ENCODE data around the gene C4orf51. TPM values are rescaled to one million over a fixed set of nuclear protein-coding genes. Genes with fewer than 3 reads are reported as not detected.

The C4orf51 gene
- total RNA-seq, 1 experiment from 2014 or later = 15.4 TPM

DNA sequence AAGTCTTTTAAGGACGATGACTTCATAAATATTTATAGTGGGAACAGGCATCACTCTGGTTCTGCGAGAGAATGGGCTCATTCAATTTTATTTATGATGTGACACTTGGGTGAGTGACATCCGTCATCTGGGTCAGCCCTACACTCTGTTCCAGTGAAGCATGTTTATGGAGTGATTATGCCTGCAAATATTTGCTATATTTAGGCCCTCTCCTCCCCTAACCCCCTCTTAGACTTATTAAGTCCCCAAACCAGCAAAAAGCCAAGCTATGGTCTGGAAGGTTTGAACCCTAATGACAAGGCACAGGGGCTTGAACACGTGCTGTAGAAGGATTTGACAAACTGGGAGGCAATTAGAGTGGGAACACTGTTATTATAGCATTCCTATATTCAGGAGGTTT lies 55.9 kb downstream of the C4orf51 start:
- POLR2A ChIA-PET = no interaction called here
- no peak for ATAC-seq
- no peak for DNase-seq (ENCODE audit: low spot score)
- H3K9me3 Mint-ChIP-seq = no peaks in the 10 kb centered on the region
- no peaks in the 10 kb centered on the region for H3K27me3 Mint-ChIP-seq (ENCODE audit: low read depth)
- H3K27ac Mint-ChIP-seq = no peak overlapping the region
- CTCF ChIA-PET = no interaction called here
- H3K4me1 Mint-ChIP-seq = peaks cover 53% of the 10 kb centered on the region
- no peak overlapping the region for H3K4me3 Mint-ChIP-seq
- TF ChIP-seq, protein P1, sequence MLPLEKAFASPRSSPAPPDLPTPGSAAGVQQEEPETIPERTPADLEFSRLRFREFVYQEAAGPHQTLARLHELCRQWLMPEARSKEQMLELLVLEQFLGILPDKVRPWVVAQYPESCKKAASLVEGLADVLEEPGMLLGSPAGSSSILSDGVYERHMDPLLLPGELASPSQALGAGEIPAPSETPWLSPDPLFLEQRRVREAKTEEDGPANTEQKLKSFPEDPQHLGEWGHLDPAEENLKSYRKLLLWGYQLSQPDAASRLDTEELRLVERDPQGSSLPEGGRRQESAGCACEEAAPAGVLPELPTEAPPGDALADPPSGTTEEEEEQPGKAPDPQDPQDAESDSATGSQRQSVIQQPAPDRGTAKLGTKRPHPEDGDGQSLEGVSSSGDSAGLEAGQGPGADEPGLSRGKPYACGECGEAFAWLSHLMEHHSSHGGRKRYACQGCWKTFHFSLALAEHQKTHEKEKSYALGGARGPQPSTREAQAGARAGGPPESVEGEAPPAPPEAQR (CRISPR knock-in tag; IDR thresholded peaks at IDR 0.05) = no peak
- no peak for TF ChIP-seq IRF2 (CRISPR knock-in tag; IDR thresholded peaks at IDR 0.05; ENCODE audit: borderline replicate concordance, low read depth)
- TF ChIP-seq SMAD4 (CRISPR knock-in tag; IDR thresholded peaks at IDR 0.05) = no peak
- TF ChIP-seq, protein P2, sequence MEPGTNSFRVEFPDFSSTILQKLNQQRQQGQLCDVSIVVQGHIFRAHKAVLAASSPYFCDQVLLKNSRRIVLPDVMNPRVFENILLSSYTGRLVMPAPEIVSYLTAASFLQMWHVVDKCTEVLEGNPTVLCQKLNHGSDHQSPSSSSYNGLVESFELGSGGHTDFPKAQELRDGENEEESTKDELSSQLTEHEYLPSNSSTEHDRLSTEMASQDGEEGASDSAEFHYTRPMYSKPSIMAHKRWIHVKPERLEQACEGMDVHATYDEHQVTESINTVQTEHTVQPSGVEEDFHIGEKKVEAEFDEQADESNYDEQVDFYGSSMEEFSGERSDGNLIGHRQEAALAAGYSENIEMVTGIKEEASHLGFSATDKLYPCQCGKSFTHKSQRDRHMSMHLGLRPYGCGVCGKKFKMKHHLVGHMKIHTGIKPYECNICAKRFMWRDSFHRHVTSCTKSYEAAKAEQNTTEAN (CRISPR knock-in tag; IDR thresholded peaks at IDR 0.05) = no peak
- TF ChIP-seq, protein P3, sequence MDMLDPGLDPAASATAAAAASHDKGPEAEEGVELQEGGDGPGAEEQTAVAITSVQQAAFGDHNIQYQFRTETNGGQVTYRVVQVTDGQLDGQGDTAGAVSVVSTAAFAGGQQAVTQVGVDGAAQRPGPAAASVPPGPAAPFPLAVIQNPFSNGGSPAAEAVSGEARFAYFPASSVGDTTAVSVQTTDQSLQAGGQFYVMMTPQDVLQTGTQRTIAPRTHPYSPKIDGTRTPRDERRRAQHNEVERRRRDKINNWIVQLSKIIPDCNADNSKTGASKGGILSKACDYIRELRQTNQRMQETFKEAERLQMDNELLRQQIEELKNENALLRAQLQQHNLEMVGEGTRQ (CRISPR knock-in tag; IDR thresholded peaks at IDR 0.05) = no peak
- TF ChIP-seq MXD4 (CRISPR knock-in tag; IDR thresholded peaks at IDR 0.05; ENCODE audit: borderline replicate concordance) = no peak
- TF ChIP-seq GTF2I (CRISPR knock-in tag; conservative IDR thresholded peaks at IDR 0.05) = no peak
- no peak for TF ChIP-seq RELA (CRISPR knock-in tag; IDR thresholded peaks at IDR 0.05; ENCODE audit: borderline replicate concordance)
- TF ChIP-seq PRRX2 (CRISPR knock-in tag; IDR thresholded peaks at IDR 0.05) = no peak
- no peak for TF ChIP-seq ZNF317 (CRISPR knock-in tag; IDR thresholded peaks at IDR 0.05; ENCODE audit: borderline replicate concordance, low read depth)
- no peak for TF ChIP-seq NFE2L1 (CRISPR knock-in tag; IDR thresholded peaks at IDR 0.05)
- TF ChIP-seq, protein P4, sequence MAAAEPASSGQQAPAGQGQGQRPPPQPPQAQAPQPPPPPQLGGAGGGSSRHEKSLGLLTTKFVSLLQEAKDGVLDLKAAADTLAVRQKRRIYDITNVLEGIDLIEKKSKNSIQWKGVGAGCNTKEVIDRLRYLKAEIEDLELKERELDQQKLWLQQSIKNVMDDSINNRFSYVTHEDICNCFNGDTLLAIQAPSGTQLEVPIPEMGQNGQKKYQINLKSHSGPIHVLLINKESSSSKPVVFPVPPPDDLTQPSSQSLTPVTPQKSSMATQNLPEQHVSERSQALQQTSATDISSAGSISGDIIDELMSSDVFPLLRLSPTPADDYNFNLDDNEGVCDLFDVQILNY (CRISPR knock-in tag; IDR thresholded peaks at IDR 0.05) = no peak
- no peak for TF ChIP-seq ZBTB21 (CRISPR knock-in tag; IDR thresholded peaks at IDR 0.05; ENCODE audit: borderline replicate concordance)
- no peak for TF ChIP-seq ZNF396 (CRISPR knock-in tag; IDR thresholded peaks at IDR 0.05; ENCODE audit: borderline replicate concordance)
- TF ChIP-seq, protein P5, sequence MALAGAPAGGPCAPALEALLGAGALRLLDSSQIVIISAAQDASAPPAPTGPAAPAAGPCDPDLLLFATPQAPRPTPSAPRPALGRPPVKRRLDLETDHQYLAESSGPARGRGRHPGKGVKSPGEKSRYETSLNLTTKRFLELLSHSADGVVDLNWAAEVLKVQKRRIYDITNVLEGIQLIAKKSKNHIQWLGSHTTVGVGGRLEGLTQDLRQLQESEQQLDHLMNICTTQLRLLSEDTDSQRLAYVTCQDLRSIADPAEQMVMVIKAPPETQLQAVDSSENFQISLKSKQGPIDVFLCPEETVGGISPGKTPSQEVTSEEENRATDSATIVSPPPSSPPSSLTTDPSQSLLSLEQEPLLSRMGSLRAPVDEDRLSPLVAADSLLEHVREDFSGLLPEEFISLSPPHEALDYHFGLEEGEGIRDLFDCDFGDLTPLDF (CRISPR knock-in tag; IDR thresholded peaks at IDR 0.05) = no peak
- no peak for TF ChIP-seq ZNF219 (CRISPR knock-in tag; IDR thresholded peaks at IDR 0.05; ENCODE audit: borderline replicate concordance)
- TF ChIP-seq TCF7 (CRISPR knock-in tag; IDR thresholded peaks at IDR 0.05; ENCODE audit: low read depth) = no peak
- no peak for TF ChIP-seq ELF4 (CRISPR knock-in tag; IDR thresholded peaks at IDR 0.05; ENCODE audit: low read depth)
- peaks cover 9% of the 10 kb centered on the region for H3K36me3 Mint-ChIP-seq

DNA sequence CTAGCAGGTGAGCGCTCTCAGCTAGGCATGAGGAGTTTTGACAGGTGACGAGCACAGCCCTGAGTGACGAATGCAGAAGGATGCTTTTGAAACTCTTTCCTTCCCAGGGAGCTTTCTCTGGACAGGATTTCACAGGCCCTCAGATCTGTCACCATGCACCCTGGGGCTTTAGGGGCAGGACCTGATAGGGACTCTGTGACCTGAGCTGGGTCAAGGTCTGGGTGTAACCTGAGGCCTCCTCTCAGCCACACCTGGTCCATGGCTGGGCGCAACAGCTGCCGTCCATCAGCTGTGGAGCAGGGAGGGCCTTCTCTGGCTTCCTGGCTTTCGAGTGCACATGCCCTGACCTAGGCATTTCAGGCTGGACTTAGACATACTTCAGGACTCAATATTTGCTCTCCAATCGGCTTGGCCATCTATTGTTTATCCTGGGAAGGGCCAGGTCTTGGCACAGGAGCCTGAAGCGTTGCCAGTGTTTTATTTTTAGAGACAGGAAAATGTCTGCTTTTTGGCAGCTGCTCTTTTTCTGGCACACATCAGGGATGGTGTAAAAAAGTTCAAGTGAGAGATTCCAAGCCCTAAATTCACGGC lies 56.4 kb downstream of the C4orf51 start:
- Mint-ChIP-seq H3K4me3 (no peak overlapping the region), H3K4me1 (peaks cover 49% of the 10 kb centered on the region), H3K27me3 (ENCODE audit: low read depth) (no peaks in the 10 kb centered on the region), H3K27ac (no peak overlapping the region), H3K36me3 (peaks cover 6% of the 10 kb centered on the region), H3K9me3 (no peaks in the 10 kb centered on the region)
- DNase-seq (ENCODE audit: low spot score) = no peak
- no peak for ATAC-seq
- ChIA-PET POLR2A (no interaction called here), CTCF (no interaction called here)
- TF ChIP-seq SOX15 (CRISPR knock-in tag; IDR thresholded peaks at IDR 0.05) (no peak), MXD4 (CRISPR knock-in tag; IDR thresholded peaks at IDR 0.05; ENCODE audit: borderline replicate concordance) (no peak)
- TF ChIP-seq, protein P6, sequence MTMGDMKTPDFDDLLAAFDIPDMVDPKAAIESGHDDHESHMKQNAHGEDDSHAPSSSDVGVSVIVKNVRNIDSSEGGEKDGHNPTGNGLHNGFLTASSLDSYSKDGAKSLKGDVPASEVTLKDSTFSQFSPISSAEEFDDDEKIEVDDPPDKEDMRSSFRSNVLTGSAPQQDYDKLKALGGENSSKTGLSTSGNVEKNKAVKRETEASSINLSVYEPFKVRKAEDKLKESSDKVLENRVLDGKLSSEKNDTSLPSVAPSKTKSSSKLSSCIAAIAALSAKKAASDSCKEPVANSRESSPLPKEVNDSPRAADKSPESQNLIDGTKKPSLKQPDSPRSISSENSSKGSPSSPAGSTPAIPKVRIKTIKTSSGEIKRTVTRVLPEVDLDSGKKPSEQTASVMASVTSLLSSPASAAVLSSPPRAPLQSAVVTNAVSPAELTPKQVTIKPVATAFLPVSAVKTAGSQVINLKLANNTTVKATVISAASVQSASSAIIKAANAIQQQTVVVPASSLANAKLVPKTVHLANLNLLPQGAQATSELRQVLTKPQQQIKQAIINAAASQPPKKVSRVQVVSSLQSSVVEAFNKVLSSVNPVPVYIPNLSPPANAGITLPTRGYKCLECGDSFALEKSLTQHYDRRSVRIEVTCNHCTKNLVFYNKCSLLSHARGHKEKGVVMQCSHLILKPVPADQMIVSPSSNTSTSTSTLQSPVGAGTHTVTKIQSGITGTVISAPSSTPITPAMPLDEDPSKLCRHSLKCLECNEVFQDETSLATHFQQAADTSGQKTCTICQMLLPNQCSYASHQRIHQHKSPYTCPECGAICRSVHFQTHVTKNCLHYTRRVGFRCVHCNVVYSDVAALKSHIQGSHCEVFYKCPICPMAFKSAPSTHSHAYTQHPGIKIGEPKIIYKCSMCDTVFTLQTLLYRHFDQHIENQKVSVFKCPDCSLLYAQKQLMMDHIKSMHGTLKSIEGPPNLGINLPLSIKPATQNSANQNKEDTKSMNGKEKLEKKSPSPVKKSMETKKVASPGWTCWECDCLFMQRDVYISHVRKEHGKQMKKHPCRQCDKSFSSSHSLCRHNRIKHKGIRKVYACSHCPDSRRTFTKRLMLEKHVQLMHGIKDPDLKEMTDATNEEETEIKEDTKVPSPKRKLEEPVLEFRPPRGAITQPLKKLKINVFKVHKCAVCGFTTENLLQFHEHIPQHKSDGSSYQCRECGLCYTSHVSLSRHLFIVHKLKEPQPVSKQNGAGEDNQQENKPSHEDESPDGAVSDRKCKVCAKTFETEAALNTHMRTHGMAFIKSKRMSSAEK (CRISPR knock-in tag; IDR thresholded peaks at IDR 0.05; ENCODE audit: borderline replicate concordance) = no peak
- TF ChIP-seq, protein P7, sequence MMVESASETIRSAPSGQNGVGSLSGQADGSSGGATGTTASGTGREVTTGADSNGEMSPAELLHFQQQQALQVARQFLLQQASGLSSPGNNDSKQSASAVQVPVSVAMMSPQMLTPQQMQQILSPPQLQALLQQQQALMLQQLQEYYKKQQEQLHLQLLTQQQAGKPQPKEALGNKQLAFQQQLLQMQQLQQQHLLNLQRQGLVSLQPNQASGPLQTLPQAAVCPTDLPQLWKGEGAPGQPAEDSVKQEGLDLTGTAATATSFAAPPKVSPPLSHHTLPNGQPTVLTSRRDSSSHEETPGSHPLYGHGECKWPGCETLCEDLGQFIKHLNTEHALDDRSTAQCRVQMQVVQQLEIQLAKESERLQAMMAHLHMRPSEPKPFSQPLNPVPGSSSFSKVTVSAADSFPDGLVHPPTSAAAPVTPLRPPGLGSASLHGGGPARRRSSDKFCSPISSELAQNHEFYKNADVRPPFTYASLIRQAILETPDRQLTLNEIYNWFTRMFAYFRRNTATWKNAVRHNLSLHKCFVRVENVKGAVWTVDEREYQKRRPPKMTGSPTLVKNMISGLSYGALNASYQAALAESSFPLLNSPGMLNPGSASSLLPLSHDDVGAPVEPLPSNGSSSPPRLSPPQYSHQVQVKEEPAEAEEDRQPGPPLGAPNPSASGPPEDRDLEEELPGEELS (CRISPR knock-in tag; IDR thresholded peaks at IDR 0.05) = no peak
